Breast epithelium (tissue), 4 donors: Measurements from ENCODE around the gene XPO1. TPM values are rescaled to one million over a fixed set of nuclear protein-coding genes. Genes with fewer than 3 reads are reported as not detected.
"Not testable (repeated sequence)": the region's sequence is repeated elsewhere in the genome, so short reads cannot be mapped to it uniquely, and the experiment has no call there.

Experiments used
- DNase-seq, 2 donors: peaks; one replicate each; pipeline ENCODE4 v3.0.0-alpha.2; 2019; ENCODE audit warnings: low spot score in 2 of 2
- H3K27ac ChIP-seq, 2 donors: fragments of 200-600 bp; sonication (generic) in 1 of 2; one replicate each; pipeline ENCODE4 v1.5.1; 2016 to 2019; ENCODE audit warnings: mild to moderate bottlenecking in 1 of 2
- H3K27me3 ChIP-seq, 2 donors: fragments of 200-600 bp; sonication (generic) in 1 of 2; one replicate each; pipeline versions ENCODE4 v1.5.1 to v1.6.0; 2017 to 2019; ENCODE audit warnings: control low read depth in 1 of 2, mild to moderate bottlenecking in 1 of 2
- H3K36me3 ChIP-seq: fragments of 200-600 bp; one replicate; pipeline ENCODE4 v1.5.1; 2019
- H3K4me1 ChIP-seq, 2 donors: fragments of 200-600 bp; sonication (generic); one replicate each; pipeline ENCODE4 v1.5.1; 2016 to 2019; ENCODE audit warnings: control low read depth in 1 of 2
- H3K4me3 ChIP-seq, 3 donors: fragments of 200-600 bp; sonication (generic); 1 replicate in 2 of 3; 2 replicates in 1 of 3; pipeline ENCODE4 v1.5.1; 2016 to 2019; ENCODE audit warnings: mild to moderate bottlenecking in 3 of 3, moderate library complexity in 2 of 3
- H3K9me3 ChIP-seq, 2 donors: fragments of 200-600 bp; sonication (generic) in 1 of 2; one replicate each; pipeline ENCODE4 v1.5.1; 2016 to 2019; ENCODE audit warnings: control low read depth in 1 of 2
- POLR2A ChIP-seq: fragments of 450-650 bp; IDR thresholded peaks from one replicate; pipeline ENCODE4 v1.6.1; 2016; ENCODE audit warnings: antibody characterized with exemption, mild to moderate bottlenecking, moderate library complexity
- POLR2AphosphoS5 ChIP-seq, 3 donors: sonication (generic); formaldehyde crosslinking; IDR thresholded peaks; one replicate each; pipeline ENCODE4 v1.6.1; 2017; ENCODE audit warnings: antibody characterized with exemption in 3 of 3
- intact Hi-C: fragments of 100-400 bp; cut with DNase I; formaldehyde crosslinking; loops from one replicate; pipeline ENCODE4 v1.15.1; 2023; ENCODE audit warnings: low total_unique reads
- total RNA-seq, 3 donors: library from RNA; depleted of rRNA; stranded (reverse); fragments of >200 nt; gene quantifications; one replicate each; pipeline ENCODE4 v1.1.0, GENCODE V29; 2016
- TF ChIP-seq, protein P1 (sequence below), 3 donors: fragments of 450-650 bp; IDR thresholded peaks; one replicate each; pipeline ENCODE4 v1.5.1; 2016 to 2017; ENCODE audit warnings: antibody characterized with exemption in 3 of 3, mild to moderate bottlenecking in 3 of 3, moderate library complexity in 3 of 3

The XPO1 gene
- total RNA-seq, 3 donors from 2014 or later, result 76.0 to 137 (median 129) TPM

DNA sequence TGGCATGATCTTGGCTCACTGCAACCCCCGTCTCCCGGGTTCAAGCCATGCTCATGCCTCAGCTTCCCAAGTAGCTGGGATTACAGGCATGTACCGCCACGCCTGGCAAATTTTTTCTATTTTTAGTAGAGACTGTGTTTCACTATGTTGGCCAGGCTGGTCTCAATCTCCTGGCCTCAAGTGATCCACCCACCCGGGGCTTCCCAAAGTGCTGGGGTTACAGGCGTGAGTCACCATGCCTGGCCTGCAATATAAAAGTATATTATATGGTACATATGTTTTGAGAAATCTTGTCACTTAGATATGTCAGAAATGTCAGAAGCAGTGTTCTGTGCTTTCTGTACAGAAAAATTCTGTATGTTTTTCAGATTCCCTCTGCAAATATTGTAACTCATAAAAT lies 19.2 kb upstream of the XPO1 start:
- TF ChIP-seq POLR2A (no peak), POLR2AphosphoS5 (IDR thresholded peaks at IDR 0.05) (no peak)
- TF ChIP-seq, protein P1, sequence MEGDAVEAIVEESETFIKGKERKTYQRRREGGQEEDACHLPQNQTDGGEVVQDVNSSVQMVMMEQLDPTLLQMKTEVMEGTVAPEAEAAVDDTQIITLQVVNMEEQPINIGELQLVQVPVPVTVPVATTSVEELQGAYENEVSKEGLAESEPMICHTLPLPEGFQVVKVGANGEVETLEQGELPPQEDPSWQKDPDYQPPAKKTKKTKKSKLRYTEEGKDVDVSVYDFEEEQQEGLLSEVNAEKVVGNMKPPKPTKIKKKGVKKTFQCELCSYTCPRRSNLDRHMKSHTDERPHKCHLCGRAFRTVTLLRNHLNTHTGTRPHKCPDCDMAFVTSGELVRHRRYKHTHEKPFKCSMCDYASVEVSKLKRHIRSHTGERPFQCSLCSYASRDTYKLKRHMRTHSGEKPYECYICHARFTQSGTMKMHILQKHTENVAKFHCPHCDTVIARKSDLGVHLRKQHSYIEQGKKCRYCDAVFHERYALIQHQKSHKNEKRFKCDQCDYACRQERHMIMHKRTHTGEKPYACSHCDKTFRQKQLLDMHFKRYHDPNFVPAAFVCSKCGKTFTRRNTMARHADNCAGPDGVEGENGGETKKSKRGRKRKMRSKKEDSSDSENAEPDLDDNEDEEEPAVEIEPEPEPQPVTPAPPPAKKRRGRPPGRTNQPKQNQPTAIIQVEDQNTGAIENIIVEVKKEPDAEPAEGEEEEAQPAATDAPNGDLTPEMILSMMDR (IDR thresholded peaks at IDR 0.05), result no peak
- Histone ChIP-seq H3K36me3 (no peaks in the 10 kb centered on the region), H3K4me1 (no peaks in the 10 kb centered on the region), H3K27ac (no peak overlapping the region), H3K9me3 (no peaks in the 10 kb centered on the region), H3K4me3 (no peak overlapping the region), H3K27me3 (no peaks in the 10 kb centered on the region)
- DNase-seq, result no peak
- intact Hi-C loops, result no loop called here

DNA sequence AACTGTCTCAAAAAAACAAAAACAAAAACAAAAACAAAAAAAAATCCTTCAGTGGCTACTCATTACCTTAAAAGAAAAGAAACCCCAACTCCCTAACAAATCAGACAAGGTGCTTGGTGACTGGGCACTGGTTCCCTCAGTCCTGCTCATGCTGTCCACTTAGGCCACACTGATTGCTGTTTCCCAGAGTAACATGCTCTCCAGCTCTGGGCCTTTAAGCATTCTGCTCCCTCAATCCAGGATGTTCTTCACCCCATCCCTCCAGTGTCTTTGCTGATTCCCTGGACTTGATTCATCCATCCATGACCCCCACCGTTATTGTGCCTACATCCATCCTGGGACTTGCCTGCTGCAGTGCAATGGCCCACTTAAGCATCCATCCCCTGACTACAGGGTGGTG lies 16.4 kb upstream of the XPO1 start:
- Histone ChIP-seq H3K27ac (no peak overlapping the region), H3K27me3 (no peaks in the 10 kb centered on the region), H3K9me3 (no peaks in the 10 kb centered on the region), H3K4me3 (no peak overlapping the region), H3K36me3 (no peaks in the 10 kb centered on the region), H3K4me1 (no peaks in the 10 kb centered on the region)
- DNase-seq, result no peak
- intact Hi-C loops, result no loop called here
- TF ChIP-seq, protein P1 (IDR thresholded peaks at IDR 0.05), result no peak
- TF ChIP-seq POLR2A, result no peak
- TF ChIP-seq POLR2AphosphoS5 (IDR thresholded peaks at IDR 0.05), result no peak

DNA sequence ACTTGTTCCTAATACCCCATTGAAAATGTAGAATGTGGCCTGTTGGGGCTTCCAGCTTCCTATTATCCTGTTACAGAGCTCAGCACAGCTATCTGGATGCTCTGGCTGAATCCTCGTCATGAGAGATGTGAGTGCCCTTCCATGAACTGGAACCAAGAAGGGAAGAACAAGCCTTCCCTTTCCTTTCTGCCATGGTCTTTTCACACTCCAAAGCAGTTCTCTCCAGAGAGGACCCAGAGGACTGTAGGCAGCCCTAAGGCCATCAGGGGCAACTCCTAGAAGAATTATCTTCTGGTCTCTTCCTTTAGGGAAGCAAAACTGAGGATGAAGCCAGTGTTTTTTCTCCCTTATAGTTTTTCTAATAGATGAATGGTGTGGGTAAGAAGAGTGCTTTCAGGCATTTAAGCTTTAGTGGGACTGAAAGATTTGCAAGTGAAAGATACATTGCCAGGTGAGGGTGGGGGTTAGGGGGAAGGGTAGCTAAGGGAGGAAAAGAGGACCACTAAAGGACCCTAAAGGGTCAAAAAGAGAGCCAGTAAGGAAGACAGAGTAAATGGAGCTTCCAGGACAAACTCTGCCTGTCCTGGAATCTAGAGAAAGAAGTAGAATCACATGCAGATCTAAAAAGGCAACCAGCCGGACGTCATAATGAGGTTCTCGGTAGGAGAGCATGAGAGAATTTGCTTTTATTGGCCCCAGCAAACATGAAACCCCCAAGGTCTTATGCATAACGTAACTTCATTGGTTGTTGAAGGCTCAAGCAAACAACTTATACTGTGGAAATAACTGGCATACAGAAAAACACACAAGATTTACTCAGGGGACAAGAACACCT lies 12.4 kb upstream of the XPO1 start:
- Histone ChIP-seq H3K4me3 (no peak overlapping the region), H3K4me1 (no peaks in the 10 kb centered on the region), H3K9me3 (no peaks in the 10 kb centered on the region), H3K27ac (no peak overlapping the region), H3K36me3 (no peaks in the 10 kb centered on the region), H3K27me3 (no peaks in the 10 kb centered on the region)
- intact Hi-C loops, result no loop called here
- no peak for DNase-seq
- TF ChIP-seq POLR2A, result no peak
- no peak for TF ChIP-seq POLR2AphosphoS5 (IDR thresholded peaks at IDR 0.05)
- TF ChIP-seq, protein P1 (IDR thresholded peaks at IDR 0.05), result no peak

DNA sequence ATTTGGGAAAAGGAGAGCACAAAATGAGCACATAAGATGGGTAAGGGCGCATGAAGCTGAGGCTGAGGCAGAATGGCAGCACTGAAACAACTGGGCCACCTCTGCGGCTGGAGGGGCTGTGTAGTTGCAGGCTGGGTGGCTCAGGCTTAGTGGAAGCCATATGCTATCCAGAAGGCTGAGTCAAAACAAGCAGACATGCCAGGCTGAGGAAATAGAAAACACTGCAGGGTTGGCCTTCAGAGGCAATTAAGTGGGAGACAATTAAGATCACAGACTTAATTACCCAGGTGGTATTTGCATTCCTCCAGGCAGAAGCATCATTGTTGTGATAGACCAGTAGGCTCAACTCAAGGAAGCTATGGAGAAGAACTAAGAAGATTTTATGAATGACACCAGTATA lies 11.4 kb upstream of the XPO1 start:
- H3K9me3 ChIP-seq, result no peaks in the 10 kb centered on the region
- DNase-seq, result no peak
- no peak overlapping the region for H3K4me3 ChIP-seq
- H3K4me1 ChIP-seq, result no peaks in the 10 kb centered on the region
- H3K27ac ChIP-seq, result no peak overlapping the region
- intact Hi-C loops, result no loop called here
- no peaks in the 10 kb centered on the region for H3K36me3 ChIP-seq
- H3K27me3 ChIP-seq, result no peaks in the 10 kb centered on the region
- TF ChIP-seq POLR2A, result no peak
- TF ChIP-seq, protein P1 (IDR thresholded peaks at IDR 0.05), result no peak
- TF ChIP-seq POLR2AphosphoS5 (IDR thresholded peaks at IDR 0.05), result no peak

DNA sequence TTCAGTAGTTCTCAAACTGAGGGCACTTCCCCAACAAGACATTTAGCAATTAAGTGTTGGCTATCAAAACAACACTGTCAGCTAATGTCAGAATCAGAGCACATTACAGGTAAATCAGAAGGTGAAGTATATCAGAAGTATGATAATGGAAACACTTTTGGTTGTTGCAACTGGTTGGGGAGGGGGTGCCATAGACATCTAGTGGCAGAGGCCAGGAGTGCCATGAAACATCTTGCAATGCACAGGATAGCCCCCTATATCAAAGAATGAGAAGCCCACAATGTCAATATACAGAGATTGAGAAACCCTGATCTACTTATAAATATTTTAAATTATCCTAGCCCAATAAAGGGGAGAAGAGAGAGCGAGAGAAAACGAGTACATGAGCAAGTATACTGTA lies 4.9 kb upstream of the XPO1 start:
- TF ChIP-seq POLR2AphosphoS5 (IDR thresholded peaks at IDR 0.05) (no peak), POLR2A (no peak)
- TF ChIP-seq, protein P1 (IDR thresholded peaks at IDR 0.05), result no peak
- Histone ChIP-seq H3K27me3 (no peaks in the 10 kb centered on the region), H3K36me3 (no peaks in the 10 kb centered on the region), H3K4me1 (no peaks in the 10 kb centered on the region), H3K4me3 (no peak overlapping the region), H3K27ac (no peak overlapping the region), H3K9me3 (no peaks in the 10 kb centered on the region)
- intact Hi-C loops, result no loop called here
- no peak for DNase-seq

DNA sequence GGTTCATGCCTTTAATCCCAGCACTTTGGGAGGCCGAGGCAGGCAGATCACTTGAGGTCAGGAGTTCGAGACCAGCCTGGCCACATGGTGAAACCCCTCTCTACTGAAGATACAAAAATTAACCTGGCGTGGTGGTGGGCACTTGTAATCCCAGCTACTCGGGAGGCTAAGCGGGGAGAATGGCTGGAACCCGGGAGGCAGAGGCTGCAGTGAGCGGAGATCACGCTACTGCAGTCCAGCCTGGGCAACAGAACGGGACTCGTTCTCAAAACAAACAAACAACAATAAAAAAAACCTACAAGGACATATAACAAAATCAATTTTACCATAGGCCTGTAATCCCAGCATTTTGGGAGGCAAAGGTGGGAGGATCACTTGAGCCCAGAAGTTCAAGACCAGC lies 2.0 kb upstream of the XPO1 start:
- H3K9me3 ChIP-seq, H3K4me3 ChIP-seq, H3K36me3 ChIP-seq, H3K27me3 ChIP-seq, H3K27ac ChIP-seq, DNase-seq, H3K4me1 ChIP-seq, intact Hi-C loops: not testable (repeated sequence)
